Hindlimb muscle (tissue), 1 donor: Measurements from ENCODE around the gene TPP1. TPM values are rescaled to one million over a fixed set of nuclear protein-coding genes. Genes with fewer than 3 reads are reported as not detected.

Source experiments
- DNase-seq: peaks from one replicate; pipeline ENCODE4 v3.0.0-alpha.2; 2013
- polyA plus RNA-seq: library from polyadenylated mRNA; unstranded; fragments of 120-200 nt; gene quantifications from one replicate; pipeline ENCODE4 v1.2.1, GENCODE V29; 2013; ENCODE audit not compliant: insufficient read length

The TPP1 gene
- polyA plus RNA-seq, 1 donor, result 47.9 TPM

DNA sequence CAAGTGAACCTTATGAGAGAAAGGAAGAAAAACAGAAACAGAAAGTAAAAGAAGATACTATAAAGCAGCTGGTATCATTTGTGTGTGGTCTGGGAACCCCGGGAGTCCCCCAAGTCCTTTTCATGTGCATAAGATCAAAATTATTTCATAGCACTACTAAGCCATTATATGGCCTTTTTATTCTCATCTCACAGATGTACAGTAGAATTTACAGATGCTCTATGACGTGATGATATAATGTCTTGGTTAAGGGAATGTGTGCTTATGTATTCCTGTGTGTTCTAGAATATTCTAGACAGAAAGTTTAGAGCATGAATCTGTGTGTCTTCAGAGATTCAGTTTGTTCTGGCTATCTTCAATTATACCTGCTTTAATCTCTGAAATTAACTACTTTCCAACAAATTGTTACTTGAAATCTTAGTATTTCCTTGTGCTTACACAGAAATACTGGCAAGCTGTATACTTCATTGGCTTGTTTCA, 8.6 kb upstream of the TPP1 start:
- no peak for DNase-seq

DNA sequence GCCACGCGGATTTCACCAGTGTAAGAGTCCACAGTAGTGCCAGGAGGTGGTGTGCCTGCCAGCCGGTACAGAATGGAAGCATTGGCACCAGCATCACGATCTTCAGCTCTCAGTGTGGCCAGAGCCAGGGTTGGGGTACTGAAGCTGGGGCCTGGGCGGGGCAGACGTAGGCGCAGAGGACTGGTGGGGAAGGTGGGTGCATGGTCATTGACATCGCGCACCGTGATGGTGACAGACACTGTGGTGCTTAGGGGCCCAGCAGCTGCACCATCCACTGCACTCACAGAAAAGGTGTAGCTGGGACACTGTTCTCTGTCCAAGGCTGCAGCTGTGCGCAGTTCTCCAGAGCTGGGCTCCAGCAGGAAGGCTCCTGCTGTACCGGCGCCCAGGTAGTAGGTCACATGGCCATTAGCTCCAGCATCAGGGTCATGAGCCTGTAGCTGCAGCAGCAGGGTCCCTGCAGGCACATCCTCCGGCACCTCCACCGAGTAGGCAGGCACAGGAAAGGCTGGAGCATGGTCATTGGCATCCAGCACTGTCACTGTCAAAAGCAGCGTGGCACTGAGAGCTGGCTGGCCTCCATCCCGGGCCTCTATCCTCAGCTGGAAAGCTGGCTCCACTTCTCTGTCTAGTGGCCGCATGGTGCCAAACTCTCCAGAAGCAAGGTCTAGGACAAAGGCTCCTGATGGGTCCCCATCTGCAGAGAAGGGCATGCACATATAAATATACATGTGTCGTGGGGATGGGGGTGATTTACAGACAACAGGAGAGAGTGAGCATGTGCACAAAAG, 7.9 kb upstream of the TPP1 start:
- DNase-seq, result no peak

DNA sequence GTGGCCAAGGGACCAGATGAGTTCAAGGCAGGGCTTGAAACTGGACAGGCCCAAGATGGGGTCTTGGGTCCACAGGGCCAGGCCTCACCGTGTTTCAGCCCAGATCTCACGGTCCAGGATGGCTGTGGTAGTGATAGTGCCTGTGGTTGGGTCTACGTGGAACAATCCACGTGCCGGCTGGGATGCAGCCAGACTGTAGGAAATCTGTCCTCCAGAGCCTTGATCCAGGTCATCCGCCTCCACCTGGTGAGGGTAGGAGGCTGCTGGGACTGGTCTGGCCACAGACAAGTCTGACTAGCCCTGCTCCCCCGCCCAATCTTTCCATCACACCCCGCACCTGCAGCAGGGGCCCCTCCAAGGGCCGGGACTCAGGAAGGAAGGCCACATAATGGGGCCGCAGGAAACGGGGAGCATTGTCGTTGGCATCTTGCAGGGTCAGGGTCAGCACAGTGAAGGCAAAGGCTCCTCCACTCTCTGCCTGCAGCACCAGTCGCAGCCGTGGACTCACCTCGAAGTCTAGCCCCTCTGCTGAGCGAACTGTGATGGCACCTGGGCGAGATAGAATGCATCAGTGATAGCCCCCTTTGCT, 6.7 kb upstream of the TPP1 start:
- DNase-seq, result no peak

DNA sequence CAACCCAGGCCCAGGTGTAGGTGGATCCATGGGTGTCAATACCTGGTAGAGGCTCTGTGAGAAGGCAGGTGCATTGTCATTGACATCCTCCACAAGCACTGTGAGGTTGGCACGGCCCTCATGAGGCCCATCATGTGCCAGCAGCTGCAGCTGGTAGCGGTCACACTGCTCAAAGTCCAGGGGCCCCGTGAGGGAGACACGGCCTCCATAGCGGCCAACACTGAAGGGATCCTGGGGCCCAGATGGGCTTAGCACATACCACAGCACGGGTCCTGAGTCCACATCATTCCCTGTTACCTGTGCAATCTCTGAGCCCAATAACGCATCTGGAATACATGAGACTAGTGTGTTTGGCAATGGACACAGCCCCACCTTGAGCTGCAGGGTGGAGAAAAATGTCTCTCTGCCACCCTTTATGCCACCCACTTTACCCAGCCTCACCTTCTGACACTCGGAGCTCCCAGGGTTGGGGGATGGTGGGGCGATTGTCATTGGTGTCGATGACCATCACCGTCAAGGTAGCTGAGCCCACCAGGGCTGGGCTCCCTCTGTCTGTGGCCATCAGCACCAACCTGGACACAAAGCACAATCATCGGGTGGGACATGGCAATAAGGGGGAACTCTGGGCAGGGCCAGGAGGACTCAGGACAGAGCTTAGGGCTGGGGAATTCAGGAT, 6.1 kb upstream of the TPP1 start:
- no peak for DNase-seq

DNA sequence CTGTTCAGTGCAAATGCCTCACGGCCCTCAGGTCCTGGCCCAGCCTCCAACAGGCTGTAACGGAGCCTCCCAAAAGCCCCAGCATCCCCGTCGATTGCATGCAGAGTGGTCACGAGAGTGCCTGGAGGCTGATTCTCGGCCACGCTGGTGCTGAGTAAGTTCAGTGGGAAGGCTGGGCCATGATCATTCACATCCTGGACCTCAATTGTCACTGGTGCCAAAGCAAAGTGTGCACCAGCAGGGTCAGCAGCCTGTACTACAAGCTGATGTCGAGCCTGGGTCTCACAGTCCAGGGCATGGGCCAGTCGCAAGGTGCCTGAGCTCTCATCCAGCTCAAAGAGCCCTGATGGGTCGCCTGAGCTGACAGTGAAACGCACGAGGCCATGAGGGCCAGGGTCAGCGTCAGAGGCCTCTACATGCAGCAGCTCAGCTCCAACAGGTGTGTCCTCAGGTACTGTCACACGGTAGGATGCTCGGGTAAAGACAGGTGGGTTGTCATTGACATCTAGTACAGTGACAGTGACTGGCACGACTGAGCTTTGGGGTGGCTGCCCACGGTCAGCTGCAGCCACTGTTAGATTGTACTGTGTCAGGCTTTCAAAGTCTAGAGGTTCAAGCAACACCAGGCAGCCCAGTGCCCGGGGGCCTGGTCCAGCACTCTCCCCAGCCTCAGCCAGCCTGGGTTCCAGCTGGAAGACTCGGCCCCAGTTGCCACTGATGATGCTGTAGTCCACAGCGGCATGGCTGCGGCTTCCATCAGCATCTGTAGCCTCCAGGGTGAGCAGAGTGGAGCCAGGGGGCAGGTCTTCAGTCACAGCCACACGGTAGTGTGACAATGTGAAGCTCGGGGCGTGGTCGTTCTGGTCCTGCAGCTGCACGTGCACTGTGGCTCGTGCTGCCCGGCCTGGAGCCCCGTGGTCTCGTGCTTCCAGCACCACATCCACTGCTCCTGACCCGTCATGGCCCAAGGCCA, 4.5 kb upstream of the TPP1 start:
- DNase-seq, result no peak

DNA sequence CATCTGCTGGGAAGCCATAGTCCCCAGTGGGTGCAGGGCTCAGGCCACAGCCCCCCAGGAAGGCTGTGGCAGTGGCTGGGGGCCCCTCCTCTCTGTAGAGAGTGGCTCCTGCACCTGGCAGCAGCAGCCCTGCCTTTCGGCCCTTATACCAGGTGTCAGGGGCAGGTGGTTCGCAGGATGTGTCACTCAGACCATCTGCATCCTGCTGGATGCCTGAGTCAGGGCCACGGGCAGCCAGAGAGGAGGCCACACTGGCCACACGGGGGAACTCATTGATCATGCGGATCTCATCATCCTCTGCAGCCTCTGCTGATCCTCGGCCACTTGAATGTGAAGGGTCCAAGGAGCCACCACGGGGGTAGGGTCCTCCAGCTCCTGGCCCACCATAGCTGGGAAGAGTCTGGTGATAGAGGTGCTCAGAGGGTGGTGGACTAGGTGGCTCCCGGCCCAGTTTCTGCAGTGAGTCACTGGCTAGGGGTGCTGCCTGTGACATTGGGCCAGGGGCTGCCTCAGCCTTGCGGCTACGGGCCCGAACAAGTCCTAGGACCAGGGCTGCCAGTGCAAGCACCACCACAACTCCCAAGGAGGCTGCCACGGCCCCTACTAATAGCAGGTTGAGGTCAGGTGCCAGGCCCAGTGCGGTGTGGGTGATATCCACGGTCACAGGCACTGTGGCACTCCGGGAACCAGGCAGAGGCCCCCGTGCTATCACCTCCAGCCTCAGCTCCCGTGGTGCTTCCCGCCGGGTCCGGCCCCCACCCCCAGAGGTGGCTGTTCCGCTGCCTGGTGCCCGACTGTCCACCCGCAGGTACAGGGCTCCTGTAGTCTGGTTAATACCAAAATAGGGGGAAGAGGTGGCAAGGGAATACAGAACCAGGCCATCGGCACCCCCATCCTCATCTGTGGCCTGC, 3.3 kb upstream of the TPP1 start:
- DNase-seq, result no peak

DNA sequence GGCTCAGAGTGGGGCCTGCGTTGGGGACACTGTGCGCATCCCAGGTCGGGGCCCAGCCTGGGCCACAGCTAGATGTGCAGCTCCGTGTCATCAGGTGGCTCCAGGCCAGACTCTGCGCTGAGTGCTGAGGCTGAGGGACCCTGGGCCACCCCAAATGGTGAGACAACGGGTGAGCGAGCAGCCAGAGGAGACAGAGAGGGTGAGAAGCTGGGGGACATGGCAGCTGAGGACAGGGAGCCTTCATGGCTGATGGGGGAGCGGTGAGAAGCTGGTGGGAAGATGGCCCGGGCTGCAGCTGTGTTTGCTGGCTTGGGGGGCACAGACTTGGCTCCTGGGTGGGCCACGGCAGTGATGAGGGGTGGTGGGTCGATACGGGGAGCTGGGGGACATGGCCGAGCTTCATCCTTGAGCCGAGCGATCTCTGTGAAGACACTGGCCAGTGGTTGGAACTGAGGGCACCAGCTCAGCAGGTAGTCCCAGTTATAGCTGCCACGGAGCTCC, 2.5 kb upstream of the TPP1 start:
- no peak for DNase-seq

DNA sequence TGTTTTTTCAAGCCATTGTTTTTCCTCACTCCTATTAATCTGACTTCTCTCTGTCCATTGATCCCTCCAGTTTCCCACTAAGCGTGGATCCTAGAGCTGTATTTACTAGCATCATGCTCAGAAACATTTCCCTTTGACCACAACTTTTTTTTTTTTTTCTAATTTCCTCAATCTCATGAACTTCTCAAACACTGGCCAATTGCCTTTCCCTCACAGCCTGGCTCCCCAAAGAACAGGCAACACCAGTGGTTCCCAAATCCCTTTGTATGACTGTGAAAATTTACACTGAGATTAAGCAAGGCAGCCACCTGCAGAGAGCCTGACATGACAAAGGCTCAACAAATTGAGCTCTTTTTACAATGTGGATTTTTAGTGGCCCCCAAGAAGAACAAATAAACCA, 1.4 kb upstream of the TPP1 start:
- no peak for DNase-seq

DNA sequence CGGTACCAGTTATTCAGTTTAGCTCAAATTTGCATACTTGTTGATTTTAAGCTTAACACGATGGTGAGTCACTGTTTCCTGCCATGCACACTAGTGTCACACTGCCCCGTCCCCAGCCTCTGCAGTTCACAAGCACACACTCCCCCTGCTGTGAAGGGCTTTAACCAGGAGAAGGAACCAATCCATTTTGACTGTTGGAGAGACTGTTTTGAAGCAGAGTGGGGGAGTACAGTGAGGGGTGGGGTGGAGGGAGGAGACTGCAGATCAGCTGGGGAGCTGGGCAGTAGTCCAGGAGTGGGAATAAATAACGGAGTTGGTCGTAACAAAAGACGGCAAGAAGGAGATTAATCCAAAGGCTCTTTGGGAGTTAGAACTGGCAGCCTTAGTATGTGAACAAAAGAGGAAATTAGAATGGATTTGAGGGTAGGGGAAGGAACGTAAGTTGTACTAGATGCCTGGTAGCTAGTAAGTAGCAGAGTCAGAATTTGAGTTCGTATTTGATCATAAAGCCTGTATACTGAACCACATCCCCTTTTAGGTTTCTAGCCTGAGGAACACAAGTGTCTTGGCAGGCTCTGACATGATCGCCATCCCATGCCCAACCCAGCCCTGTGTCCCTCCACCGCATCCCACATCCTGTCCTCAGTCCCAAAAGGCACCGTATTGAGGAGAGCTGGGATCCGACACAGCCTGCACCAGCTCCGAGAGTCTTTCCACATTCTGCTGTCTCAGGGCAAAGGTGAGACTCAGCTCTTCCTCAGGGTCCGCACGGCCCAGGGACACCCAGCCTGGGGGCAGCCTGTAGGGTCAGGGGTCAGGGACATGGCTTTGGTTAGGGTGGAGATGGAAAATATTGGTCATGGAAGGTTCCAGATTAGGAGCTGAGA, 862 bp downstream of the TPP1 start:
- peak; percentile 48 for DNase-seq

DNA sequence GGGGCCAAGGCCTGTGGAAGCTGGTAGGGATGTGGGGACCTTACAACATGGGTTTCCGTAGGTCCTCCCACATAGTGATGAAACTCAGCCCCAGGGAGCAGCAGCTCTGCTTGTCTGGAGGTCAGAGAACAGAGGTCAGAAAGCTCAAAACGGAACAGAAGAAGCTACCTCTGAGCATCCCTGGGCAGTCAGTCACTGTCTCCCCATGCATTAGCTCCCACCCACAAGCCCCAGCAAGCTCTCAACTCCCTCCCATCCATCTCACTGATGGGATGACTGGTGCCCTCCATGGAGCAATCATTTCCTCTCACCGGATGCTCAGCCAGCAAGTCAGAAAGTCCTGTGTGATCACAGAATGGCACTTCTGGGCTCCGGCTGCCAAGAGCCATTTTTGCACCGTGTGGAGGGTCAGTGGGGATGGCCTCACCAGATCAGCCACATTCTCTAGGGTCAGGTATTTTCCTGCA, 1.9 kb downstream of the TPP1 start:
- DNase-seq, result no peak

DNA sequence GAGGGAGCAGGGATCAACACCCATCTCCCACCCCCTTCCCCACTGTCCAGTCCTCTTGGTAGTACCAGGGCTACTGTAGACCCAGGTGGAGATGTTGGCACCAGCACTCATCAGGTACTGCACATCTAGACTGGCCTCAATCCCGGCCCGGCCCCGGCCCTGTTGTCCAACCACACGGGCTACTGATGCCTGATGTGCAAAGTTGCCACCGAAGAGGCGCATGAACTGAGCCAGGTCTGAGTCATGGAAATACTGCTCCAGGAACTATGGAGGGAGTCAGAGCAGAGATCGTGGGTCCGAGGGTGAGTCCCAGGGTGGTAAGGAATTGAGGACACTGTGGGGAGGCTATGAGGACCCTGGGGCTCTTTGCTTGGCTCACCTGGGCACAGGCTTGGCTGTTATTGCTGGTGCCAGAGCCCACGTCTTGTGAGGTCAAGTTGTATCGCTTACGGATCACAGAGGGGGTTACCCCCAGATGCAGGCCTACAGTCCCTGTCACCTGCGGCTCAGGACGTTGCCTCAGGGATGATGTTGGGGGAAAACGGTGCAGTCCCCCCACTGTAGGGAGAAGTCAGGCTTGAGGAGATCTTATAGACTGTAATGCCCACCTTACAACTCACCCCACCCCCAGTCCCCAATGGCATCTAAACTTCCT, 2.5 kb downstream of the TPP1 start:
- DNase-seq, result no peak

DNA sequence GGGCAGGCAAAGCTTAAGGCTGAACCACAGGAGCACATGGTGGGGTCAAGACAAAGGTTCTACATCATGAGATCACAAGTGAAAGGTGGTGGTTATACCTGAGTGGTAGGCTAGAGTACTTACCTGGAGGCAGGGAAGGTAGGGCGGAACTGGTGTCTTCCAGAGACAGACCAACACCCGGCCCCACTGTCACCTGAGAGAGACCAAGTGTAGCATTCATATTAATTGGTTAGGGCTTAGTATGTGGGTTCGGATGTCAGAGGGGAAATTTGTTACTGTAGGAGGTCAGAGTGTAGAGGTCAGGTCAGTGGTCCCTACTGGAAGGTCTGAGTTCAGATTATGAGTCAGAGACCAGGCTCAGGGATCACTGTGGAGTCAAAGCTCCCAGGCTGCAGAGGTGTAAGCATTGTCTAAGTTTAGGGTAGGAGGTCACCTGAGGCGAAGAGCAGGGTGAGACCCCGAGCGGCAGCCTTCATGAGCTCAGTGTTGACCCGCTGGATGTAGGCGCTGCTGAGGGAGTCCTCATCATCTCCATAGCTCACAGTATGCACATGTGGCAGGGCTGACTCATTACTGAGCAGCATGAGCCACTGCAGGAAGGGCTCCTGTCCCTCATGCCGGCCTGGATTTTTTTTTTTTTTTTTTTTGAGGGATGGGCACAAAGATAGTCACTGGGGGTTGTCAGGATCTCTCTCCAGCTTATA, 3.2 kb downstream of the TPP1 start:
- DNase-seq, result no peak

DNA sequence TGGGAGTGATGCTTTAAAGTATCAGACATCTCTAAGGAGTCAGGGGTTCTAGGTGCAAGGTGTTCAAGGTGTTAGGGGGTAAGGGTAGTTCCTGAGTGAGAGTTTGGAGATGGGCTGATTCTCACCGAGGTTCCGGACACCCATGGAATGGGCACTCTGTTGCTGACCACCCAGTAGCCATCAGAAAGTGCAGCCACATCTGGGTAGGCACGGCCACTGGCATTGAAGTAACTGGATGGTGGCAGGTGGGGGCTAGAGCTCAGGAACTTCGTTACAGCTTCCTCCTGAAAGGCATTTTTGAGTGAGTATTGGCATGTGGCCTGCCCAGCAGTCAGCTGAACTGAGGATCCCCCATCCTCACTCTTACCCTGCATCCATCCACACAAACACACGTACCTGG, 4.2 kb downstream of the TPP1 start:
- no peak for DNase-seq

DNA sequence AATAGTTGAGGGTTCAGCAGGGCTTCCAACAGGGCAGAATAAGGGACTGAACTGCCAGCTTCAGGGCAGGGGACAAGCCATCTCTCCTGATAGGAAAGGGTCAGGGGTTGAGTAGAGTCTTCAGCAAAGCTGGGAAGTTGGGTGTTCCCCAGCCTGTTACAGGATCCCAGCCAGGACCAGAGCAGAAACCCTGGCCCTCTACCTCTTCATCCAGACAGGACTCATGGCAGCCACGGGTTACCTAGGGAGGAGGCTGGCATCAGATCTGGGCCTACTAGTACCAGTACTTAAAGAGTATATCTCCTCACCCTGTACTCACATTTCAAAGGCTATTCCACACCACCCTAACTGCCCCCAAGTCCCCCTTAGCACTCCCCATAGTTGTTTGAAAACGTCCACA, 4.8 kb downstream of the TPP1 start:
- DNase-seq, result no peak

DNA sequence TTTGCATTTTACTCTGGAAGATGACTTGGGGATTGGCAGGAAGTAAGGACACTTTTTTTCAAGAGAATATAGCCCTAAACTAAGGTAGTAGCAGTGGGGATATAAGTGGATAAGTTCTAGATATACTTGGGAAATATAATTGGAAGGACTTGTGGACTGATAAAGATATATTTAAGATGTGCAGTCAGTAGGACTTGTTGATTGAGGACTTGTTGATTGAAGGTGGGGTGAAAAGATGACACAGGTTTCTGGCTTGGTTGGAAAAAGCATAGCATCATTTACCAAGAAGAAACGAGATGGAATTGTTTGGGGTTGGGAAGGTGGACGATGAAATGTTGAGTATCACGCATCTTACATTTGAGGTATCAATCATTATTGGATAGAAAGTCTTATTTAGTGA, 5.7 kb downstream of the TPP1 start:
- DNase-seq, result no peak

DNA sequence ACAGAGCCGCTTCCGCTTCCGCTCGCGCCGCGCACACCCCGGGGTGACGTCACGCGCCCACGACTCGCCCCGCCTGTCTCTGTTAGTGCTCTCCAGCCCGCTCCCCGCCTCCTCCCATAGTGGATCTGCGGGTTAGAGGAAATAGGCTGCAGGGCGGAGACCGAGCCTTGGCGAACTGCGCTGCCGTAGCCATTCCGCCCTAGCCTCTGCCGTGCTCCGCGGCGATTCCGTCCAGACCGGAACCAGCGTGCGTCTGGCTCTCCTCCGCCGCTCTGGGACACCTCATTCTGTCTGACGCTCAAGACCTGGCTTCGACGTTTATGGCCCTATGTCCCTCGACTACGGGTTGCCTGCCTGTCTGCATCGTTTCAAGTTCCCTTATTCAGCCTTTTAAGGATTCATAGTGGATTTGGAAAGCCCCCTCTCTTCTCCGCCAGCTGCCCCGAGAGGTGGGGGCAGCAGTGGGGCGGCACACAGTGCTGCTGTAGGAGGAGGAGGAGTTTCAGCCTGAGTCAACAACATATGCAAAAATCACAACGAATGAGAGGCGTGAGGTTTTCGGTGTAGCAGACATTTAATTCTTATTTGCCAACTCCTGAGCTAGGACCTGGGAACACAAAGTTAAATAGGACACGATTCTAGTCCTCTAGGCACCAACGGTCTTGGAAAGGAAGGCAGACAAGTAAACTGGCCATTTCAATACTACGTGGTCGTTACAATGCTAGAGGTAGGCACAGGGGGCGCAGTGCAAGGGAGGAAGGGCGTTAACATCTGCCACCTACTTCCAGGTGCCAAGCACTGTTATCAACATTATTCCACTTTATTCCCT, 6.8 kb downstream of the TPP1 start, which contains the start of gene TAF10:
TAF10 (minus strand) TSS at position 4 of the 829 bp plus-strand sequence. CDS start 27 bp downstream, outside the sequence.
- peak; percentile 95 for DNase-seq

DNA sequence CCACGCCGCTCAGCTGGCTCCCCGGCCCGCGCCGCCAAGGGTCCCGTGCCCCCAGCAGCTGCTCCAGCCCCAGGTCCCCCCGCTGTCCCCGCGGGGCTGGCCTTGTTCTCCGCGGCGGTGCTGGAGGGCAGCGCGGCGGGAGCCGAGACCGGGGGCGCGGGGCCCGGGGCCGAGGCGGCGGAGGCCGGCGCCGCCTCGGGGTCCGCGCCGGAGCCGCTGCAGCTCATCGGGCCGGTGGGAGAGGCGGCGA, 7.3 kb downstream of the TPP1 start:
- no peak for DNase-seq
